OCI-LY7 (cell line): ENCODE data around the gene OR52E5. TPM values are rescaled to one million over a fixed set of nuclear protein-coding genes. Genes with fewer than 3 reads are reported as not detected.

Experiments used
- BruUV-seq: library from RNA; stranded (reverse); fragments of 400-500 nt; replicated peaks from 2 replicates; lab custom pipeline; 2021; lab: Mats Ljungman, UMichigan
- CTCF ChIA-PET: fragments of 300-600 bp; sonication (Branson Sonifier 250); formaldehyde crosslinking; loops from one replicate; lab custom pipeline; 2022; ENCODE audit warnings: antibody characterized with exemption; ENCODE audit not compliant: unreplicated experiment; lab: Charles Lee
- POLR2A ChIA-PET: fragments of 300-600 bp; sonication (Branson Sonifier 250); formaldehyde crosslinking; loops from one replicate; lab custom pipeline; 2022; ENCODE audit warnings: antibody characterized with exemption; lab: Charles Lee
- DNase-seq: peaks from one replicate; pipeline ENCODE4 v3.0.0-alpha.2; 2015; ENCODE audit warnings: low spot score
- H2AFZ ChIP-seq: fragments of 200-600 bp; sonication (generic), shearing (Covaris generic); 2 replicates; pipeline ENCODE4 v1.6.1; 2014; ENCODE audit warnings: mild to moderate bottlenecking, antibody characterized with exemption, low read length, moderate library complexity
- H3K27ac ChIP-seq: fragments of 200-600 bp; sonication (generic); 2 replicates; pipeline ENCODE4 v1.5.1; 2014; ENCODE audit warnings: mixed run types, low read depth, mild to moderate bottlenecking, moderate library complexity, low read length, inconsistent platforms; ENCODE audit not compliant: poor library complexity, severe bottlenecking
- H3K36me3 ChIP-seq: fragments of 200-600 bp; sonication (generic); 2 replicates; pipeline ENCODE4 v1.6.1; 2014; ENCODE audit warnings: mild to moderate bottlenecking, antibody characterized with exemption, low read length, moderate library complexity, mixed read lengths; ENCODE audit not compliant: insufficient read depth
- H3K4me1 ChIP-seq: fragments of 200-600 bp; sonication (generic); 2 replicates; pipeline ENCODE4 v1.5.1; 2014; ENCODE audit warnings: mild to moderate bottlenecking, low read length; ENCODE audit not compliant: insufficient read depth, poor library complexity, severe bottlenecking
- H3K4me2 ChIP-seq: fragments of 200-600 bp; sonication (generic); 2 replicates; pipeline ENCODE4 v1.6.1; 2014; ENCODE audit warnings: mild to moderate bottlenecking, low read length
- H3K4me3 ChIP-seq: fragments of 200-600 bp; sonication (generic); 2 replicates; pipeline ENCODE4 v1.5.1; 2014; ENCODE audit warnings: mild to moderate bottlenecking, low read depth, low read length; ENCODE audit not compliant: poor library complexity, severe bottlenecking
- H3K79me2 ChIP-seq: fragments of 200-600 bp; sonication (generic); 2 replicates; pipeline ENCODE4 v1.6.1; 2016; ENCODE audit warnings: low read depth, mild to moderate bottlenecking, low read length, moderate library complexity, mixed read lengths; ENCODE audit not compliant: insufficient read depth
- H3K9me2 ChIP-seq: fragments of 200-600 bp; sonication (generic); 2 replicates; pipeline ENCODE4 v1.6.1; 2016; ENCODE audit warnings: mild to moderate bottlenecking, low read length, mixed read lengths; ENCODE audit not compliant: insufficient read depth
- H3K9me3 ChIP-seq: fragments of 200-600 bp; sonication (generic); 2 replicates; pipeline ENCODE4 v1.6.1; 2014; ENCODE audit warnings: mild to moderate bottlenecking, mixed run types, low read length, mixed read lengths
- H4K20me1 ChIP-seq: fragments of 200-600 bp; sonication (generic); 2 replicates; pipeline ENCODE4 v1.6.1; 2014; ENCODE audit warnings: mild to moderate bottlenecking, antibody characterized with exemption, low read length, moderate library complexity, mixed read lengths; ENCODE audit not compliant: insufficient read depth
- EZH2phosphoT487 ChIP-seq: fragments of 200-600 bp; sonication (generic); IDR thresholded peaks from 2 replicates; pipeline ENCODE4 v1.6.1; 2018; ENCODE audit warnings: low read depth, borderline replicate concordance, mild to moderate bottlenecking, mixed run types, antibody characterized with exemption, low read length, moderate library complexity, mixed read lengths
- intact Hi-C: fragments of 100-400 bp; cut with micrococcal nuclease; formaldehyde crosslinking; loops from one replicate; pipeline ENCODE4 v1.10.0; 2022; ENCODE audit not compliant: unreplicated experiment
- total RNA-seq, 2 experiments: library from RNA; depleted of rRNA in 1 of 2; stranded (reverse); fragments of >200 nt in 1 of 2; shearing (Covaris generic) in 1 of 2; gene quantifications; 2 replicates each; pipeline ENCODE4 v1.2.3, GENCODE V29; 2014 to 2022
- TF ChIP-seq, protein P1 (sequence below): fragments of 200-600 bp; sonication (generic); conservative IDR thresholded peaks from 2 replicates; pipeline ENCODE4 v1.5.1; 2014; ENCODE audit warnings: mild to moderate bottlenecking, antibody characterized with exemption, low read length, moderate library complexity, mixed read lengths

OR52E5 gene
- total RNA-seq, 2 experiments from 2014 or later = not detected

DNA sequence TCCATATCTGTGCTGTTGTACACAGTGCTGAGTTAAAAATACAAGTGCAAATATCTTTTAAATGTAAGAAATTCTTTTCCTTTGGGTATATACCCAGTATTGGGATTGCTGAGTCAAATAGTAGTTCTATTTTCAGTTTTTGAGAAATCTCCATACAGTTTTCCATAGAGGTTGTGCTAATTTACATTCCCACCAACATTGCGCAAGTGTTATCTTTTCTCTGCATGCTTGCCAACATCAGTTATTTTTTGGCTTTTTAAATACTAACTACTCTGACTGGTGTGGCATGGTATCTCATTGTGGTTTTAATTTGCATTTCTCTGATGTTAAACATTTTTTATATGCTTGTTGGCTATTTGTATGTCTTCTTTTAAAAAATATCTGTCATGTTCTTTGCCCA is 42.0 kb upstream of the OR52E5 start:
- H3K9me2 ChIP-seq = no peaks in the 10 kb centered on the region
- no peak for TF ChIP-seq EZH2phosphoT487
- TF ChIP-seq, protein P1, sequence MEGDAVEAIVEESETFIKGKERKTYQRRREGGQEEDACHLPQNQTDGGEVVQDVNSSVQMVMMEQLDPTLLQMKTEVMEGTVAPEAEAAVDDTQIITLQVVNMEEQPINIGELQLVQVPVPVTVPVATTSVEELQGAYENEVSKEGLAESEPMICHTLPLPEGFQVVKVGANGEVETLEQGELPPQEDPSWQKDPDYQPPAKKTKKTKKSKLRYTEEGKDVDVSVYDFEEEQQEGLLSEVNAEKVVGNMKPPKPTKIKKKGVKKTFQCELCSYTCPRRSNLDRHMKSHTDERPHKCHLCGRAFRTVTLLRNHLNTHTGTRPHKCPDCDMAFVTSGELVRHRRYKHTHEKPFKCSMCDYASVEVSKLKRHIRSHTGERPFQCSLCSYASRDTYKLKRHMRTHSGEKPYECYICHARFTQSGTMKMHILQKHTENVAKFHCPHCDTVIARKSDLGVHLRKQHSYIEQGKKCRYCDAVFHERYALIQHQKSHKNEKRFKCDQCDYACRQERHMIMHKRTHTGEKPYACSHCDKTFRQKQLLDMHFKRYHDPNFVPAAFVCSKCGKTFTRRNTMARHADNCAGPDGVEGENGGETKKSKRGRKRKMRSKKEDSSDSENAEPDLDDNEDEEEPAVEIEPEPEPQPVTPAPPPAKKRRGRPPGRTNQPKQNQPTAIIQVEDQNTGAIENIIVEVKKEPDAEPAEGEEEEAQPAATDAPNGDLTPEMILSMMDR = no peak
- H4K20me1 ChIP-seq = no peaks in the 10 kb centered on the region
- ChIA-PET CTCF (no interaction called here), POLR2A (no interaction called here)
- no peaks in the 10 kb centered on the region for H3K4me1 ChIP-seq
- no peak overlapping the region for H3K4me2 ChIP-seq
- no peak for DNase-seq
- no peaks in the 10 kb centered on the region for H3K36me3 ChIP-seq
- peaks cover 10% of the 10 kb centered on the region; the same call in 1 of the 2 replicates for H3K9me3 ChIP-seq
- BruUV-seq = no TSS peak
- no peak overlapping the region for H3K27ac ChIP-seq
- H2AFZ ChIP-seq = no peak overlapping the region
- intact Hi-C loops = no loop called here
- H3K4me3 ChIP-seq = no peak overlapping the region
- no peaks in the 10 kb centered on the region for H3K79me2 ChIP-seq

DNA sequence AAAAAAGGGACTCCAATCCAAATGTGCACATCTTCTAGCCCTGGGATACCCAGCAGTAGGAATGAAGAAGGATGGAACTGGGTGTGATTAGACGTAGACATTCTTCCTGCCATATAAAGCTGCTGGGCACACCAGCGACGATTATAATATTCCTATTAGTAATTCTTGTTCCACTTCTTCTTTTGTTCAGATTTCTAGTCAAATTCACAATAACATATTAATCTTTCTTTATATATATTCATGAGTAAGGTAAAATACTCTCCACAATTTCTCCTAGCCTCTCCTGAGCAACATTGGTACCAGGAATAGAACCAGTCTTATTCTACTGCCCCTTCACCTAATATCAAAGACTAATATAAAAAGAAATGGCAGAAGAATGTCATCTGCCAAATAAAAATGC is 35.4 kb upstream of the OR52E5 start, which contains the start of gene OR52E8:
TSS of gene OR52E8 (minus strand) at position 101 of the 400 bp plus-strand sequence. CDS start at position 101, 0 bp downstream.
- Histone ChIP-seq H3K9me2 (no peaks in the 10 kb centered on the region), H3K4me2 (no peak within 1 kb of the TSS), H3K79me2 (no peaks in the 10 kb centered on the region), H3K27ac (no peak within 1 kb of the TSS), H3K4me1 (no peaks in the 10 kb centered on the region), H3K9me3 (peaks cover 10% of the 10 kb centered on the region; the same call in 1 of the 2 replicates), H3K4me3 (no peak within 1 kb of the TSS), H4K20me1 (no peaks in the 10 kb centered on the region), H2AFZ (no peak within 1 kb of the TSS), H3K36me3 (no peaks in the 10 kb centered on the region)
- CTCF ChIA-PET = no interaction called here
- POLR2A ChIA-PET = no interaction called here
- DNase-seq = no peak
- no peak for TF ChIP-seq EZH2phosphoT487
- no TSS peak for BruUV-seq
- intact Hi-C loops = no loop called here

DNA sequence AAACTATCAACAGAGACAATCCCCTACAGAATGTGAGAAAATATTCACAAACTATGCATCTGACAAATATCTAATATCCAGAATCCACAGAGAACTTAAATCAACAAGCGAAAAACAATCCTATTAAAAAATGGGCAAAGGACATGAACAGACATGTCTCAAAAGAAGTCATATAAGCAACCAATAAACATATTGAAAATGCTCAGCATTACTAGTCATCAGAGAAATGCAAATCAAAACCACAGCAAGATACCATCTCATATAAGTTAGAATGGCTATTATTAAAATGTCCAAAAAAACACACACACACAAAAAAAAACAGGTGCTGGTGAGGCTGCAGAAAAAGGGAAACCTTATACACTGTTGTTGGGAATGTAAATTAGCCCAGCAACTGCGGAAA is 27.2 kb upstream of the OR52E5 start:
- no TSS peak for BruUV-seq
- H4K20me1 ChIP-seq = no peaks in the 10 kb centered on the region
- no peak overlapping the region for H3K27ac ChIP-seq
- H3K4me2 ChIP-seq = no peak overlapping the region
- ChIA-PET POLR2A (no interaction called here), CTCF (no interaction called here)
- no peaks in the 10 kb centered on the region for H3K79me2 ChIP-seq
- H3K9me2 ChIP-seq = no peaks in the 10 kb centered on the region
- intact Hi-C loops = no loop called here
- H3K4me1 ChIP-seq = no peaks in the 10 kb centered on the region
- H3K9me3 ChIP-seq = no peaks in the 10 kb centered on the region
- DNase-seq = no peak
- TF ChIP-seq, protein P1 = no peak
- no peak for TF ChIP-seq EZH2phosphoT487
- no peaks in the 10 kb centered on the region for H3K36me3 ChIP-seq
- no peak overlapping the region for H2AFZ ChIP-seq
- no peak overlapping the region for H3K4me3 ChIP-seq
